RWPE2 (cell line): Measurements from ENCODE around the gene ARRDC4.

Experiments used
- ATAC-seq: fragments of 200-7000 bp; cut with Tn5 transposase; 3 replicates; pipeline ENCODE4 v1.9.1; 2021; ENCODE audit warnings: low read depth
- DNase-seq: peaks from one replicate; pipeline ENCODE4 v3.0.0-alpha.2; 2020; ENCODE audit warnings: low spot score
- H3K27ac ChIP-seq: fragments of 450-650 bp; 2 replicates; pipeline ENCODE4 v1.5.1; 2017; ENCODE audit warnings: mild to moderate bottlenecking; ENCODE audit not compliant: poor library complexity, severe bottlenecking
- H3K27me3 ChIP-seq: fragments of 250-450 bp; sonication (Bioruptor Pico); 2 replicates; pipeline ENCODE4 v1.5.1; 2021; ENCODE audit warnings: mild to moderate bottlenecking, moderate library complexity; ENCODE audit not compliant: insufficient read depth, poor library complexity, severe bottlenecking
- H3K36me3 ChIP-seq: fragments of 250-450 bp; sonication (Bioruptor Pico); 2 replicates; pipeline ENCODE4 v1.5.1; 2020; ENCODE audit warnings: low read depth, mild to moderate bottlenecking, moderate library complexity
- H3K4me1 ChIP-seq: fragments of 250-450 bp; sonication (Bioruptor Pico); 2 replicates; pipeline ENCODE4 v1.5.1; 2021; ENCODE audit warnings: mild to moderate bottlenecking, moderate library complexity; ENCODE audit not compliant: insufficient read depth, poor library complexity, severe bottlenecking
- H3K4me3 ChIP-seq: fragments of 250-450 bp; sonication (Bioruptor Pico); 2 replicates; pipeline ENCODE4 v1.5.1; 2021; ENCODE audit warnings: mild to moderate bottlenecking, moderate library complexity; ENCODE audit not compliant: severe bottlenecking
- H3K9me3 ChIP-seq: fragments of 250-450 bp; sonication (Bioruptor Pico); 2 replicates; pipeline ENCODE4 v1.5.1; 2021; ENCODE audit warnings: mild to moderate bottlenecking, moderate library complexity; ENCODE audit not compliant: severe bottlenecking
- TF ChIP-seq, protein P1 (sequence below): fragments of 450-650 bp; IDR thresholded peaks from one replicate; pipeline ENCODE4 v1.5.1; 2017; ENCODE audit warnings: mild to moderate bottlenecking, moderate library complexity; ENCODE audit not compliant: poor library complexity, severe bottlenecking

Gene ARRDC4

GRCh38 chr15:97962263-97962662, 1.8 kb downstream of the ARRDC4 start:
- TF ChIP-seq, protein P1, sequence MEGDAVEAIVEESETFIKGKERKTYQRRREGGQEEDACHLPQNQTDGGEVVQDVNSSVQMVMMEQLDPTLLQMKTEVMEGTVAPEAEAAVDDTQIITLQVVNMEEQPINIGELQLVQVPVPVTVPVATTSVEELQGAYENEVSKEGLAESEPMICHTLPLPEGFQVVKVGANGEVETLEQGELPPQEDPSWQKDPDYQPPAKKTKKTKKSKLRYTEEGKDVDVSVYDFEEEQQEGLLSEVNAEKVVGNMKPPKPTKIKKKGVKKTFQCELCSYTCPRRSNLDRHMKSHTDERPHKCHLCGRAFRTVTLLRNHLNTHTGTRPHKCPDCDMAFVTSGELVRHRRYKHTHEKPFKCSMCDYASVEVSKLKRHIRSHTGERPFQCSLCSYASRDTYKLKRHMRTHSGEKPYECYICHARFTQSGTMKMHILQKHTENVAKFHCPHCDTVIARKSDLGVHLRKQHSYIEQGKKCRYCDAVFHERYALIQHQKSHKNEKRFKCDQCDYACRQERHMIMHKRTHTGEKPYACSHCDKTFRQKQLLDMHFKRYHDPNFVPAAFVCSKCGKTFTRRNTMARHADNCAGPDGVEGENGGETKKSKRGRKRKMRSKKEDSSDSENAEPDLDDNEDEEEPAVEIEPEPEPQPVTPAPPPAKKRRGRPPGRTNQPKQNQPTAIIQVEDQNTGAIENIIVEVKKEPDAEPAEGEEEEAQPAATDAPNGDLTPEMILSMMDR: no peak
- Histone ChIP-seq H3K4me3 (peak overlapping the region; percentile 81), H3K27ac (no peak overlapping the region), H3K9me3 (no peaks in the 10 kb centered on the region), H3K4me1 (peaks cover 16% of the 10 kb centered on the region), H3K36me3 (peaks cover 53% of the 10 kb centered on the region), H3K27me3 (no peaks in the 10 kb centered on the region)
- ATAC-seq: no peak
- no peak for DNase-seq

DNA sequence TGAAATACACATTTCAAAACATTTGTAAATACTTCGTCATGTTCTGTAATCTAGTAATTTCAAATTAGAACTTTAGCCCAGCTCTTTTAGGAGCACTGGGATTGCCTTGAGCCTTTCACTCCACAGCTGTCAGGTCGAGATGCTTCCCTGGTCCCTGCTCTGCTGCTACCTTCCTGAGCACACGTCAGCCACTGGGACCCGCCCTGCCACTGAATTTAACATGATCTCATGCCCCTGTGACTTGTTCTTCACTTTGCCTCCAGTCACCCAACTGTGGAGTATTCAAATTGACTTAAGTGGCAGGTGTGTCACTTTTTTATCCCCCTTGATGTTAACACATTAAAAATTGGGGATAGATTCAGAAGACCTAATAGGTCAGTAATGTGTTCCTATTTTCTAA, 3.3 kb downstream of the ARRDC4 start:
- Histone ChIP-seq H3K4me3 (no peak overlapping the region), H3K27ac (no peak overlapping the region), H3K36me3 (peaks cover 68% of the 10 kb centered on the region), H3K27me3 (no peaks in the 10 kb centered on the region), H3K9me3 (no peaks in the 10 kb centered on the region), H3K4me1 (peaks cover 31% of the 10 kb centered on the region)
- no peak for ATAC-seq
- TF ChIP-seq, protein P1: no peak
- DNase-seq: no peak

DNA sequence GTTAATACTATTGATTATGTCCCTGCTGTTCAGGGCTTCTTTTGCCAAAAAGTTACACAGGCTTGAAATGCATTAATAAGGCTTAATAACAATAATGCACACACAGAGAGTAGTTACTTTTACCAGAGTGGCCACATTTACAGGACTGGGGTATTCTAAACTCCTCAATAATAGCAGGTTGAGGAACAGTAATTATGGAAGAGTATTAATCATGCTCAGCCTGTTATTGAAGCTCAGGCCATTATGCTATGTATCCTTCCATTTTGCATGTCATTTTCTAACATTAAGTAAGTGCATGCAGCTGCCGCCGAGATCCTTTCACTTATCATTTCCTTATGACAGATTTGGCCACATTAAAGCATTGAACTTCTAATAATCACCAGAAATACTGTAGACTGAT, 5.7 kb downstream of the ARRDC4 start:
- ATAC-seq (no peak), DNase-seq (no peak)
- peaks cover 31% of the 10 kb centered on the region for H3K4me1 ChIP-seq
- H3K27ac ChIP-seq: no peak overlapping the region
- H3K27me3 ChIP-seq: no peaks in the 10 kb centered on the region
- H3K9me3 ChIP-seq: no peaks in the 10 kb centered on the region
- no peak overlapping the region for H3K4me3 ChIP-seq
- TF ChIP-seq, protein P1: no peak
- peaks cover 93% of the 10 kb centered on the region for H3K36me3 ChIP-seq

DNA sequence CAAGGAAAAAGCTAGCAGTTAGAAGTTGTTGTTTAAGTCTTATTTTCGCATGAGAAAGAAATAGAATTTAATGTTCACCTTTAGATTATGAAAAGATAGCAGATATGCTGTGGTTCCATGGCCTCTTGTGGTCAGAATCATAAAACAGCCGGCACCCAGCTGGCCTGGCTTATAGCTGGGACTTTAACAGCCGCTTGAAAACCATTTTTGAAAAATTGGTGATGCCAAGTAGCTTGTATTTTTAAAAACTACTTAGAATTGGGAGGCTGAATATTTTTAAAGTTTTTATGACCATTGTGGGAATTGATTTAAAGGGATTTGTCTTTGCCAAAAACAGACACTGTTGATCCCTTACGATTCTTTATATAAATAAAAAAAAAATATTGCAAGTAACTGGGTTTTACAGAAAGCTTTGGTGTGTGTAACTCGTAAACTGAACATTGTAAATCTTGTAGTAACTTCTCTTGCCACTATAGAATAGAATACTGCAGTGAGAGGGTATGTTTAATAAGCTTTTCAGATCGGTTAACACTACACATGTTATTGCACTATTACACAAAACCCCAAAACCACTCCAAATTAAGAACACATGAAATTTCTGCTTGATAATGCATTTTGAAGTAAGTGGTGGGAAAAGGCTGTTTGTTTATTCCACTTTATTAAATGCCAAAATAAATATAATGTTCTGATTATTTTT, 6.6 kb downstream of the ARRDC4 start:
- H3K9me3 ChIP-seq: no peaks in the 10 kb centered on the region
- peak overlapping the region; percentile 34 for H3K27ac ChIP-seq
- ATAC-seq (no peak), DNase-seq (no peak)
- TF ChIP-seq, protein P1: no peak
- H3K4me3 ChIP-seq: no peak overlapping the region
- peaks cover 98% of the 10 kb centered on the region for H3K36me3 ChIP-seq
- H3K27me3 ChIP-seq: no peaks in the 10 kb centered on the region
- H3K4me1 ChIP-seq: peaks cover 26% of the 10 kb centered on the region

- TF ChIP-seq, protein P1: no peak
- Histone ChIP-seq H3K4me1 (peaks cover 20% of the 10 kb centered on the region), H3K36me3 (peaks cover 98% of the 10 kb centered on the region), H3K4me3 (no peak overlapping the region), H3K9me3 (no peaks in the 10 kb centered on the region), H3K27me3 (no peaks in the 10 kb centered on the region), H3K27ac (peak overlapping the region; percentile 34)
- DNase-seq (no peak), ATAC-seq (no peak)
These were observed 7.4 kb downstream of the ARRDC4 start for GRCh38 chr15:97967881-97968280.
